HFF-Myc (cell line): ENCODE data around the gene POLA1.

Source experiments
- DNase-seq: peaks from one replicate; pipeline ENCODE4 v3.0.0-alpha.2; 2011; ENCODE audit warnings: low read depth; ENCODE audit errors: extremely low read depth
- H3K4me3 ChIP-seq: replicated peaks from 2 replicates; pipeline ENCODE4 v1.5.1; 2011; ENCODE audit warnings: low read depth, mild to moderate bottlenecking, control low read depth, low read length
- CTCF ChIP-seq: IDR thresholded peaks from 2 replicates; pipeline ENCODE4 v1.5.1; 2012; ENCODE audit warnings: mild to moderate bottlenecking, low read depth, low read length, control low read depth; ENCODE audit errors: missing control alignments

Gene POLA1

GRCh38 chrX:25043192-25043591 is 349.5 kb downstream of the POLA1 start:
- DNase-seq: no peak
- no peak overlapping the region for H3K4me3 ChIP-seq
- TF ChIP-seq CTCF: no peak
